ENCODE results near the gene AARS2. TPM values are rescaled to one million over a fixed set of nuclear protein-coding genes. Genes with fewer than 3 reads are reported as not detected.
A peak's percentile ranks its signal among the peaks of the same experiment; 100 is the strongest.

The AARS2 gene
- total and polyA plus RNA-seq, 9 donors: 3.0 to 15.5 (median 14.0) TPM

DNA sequence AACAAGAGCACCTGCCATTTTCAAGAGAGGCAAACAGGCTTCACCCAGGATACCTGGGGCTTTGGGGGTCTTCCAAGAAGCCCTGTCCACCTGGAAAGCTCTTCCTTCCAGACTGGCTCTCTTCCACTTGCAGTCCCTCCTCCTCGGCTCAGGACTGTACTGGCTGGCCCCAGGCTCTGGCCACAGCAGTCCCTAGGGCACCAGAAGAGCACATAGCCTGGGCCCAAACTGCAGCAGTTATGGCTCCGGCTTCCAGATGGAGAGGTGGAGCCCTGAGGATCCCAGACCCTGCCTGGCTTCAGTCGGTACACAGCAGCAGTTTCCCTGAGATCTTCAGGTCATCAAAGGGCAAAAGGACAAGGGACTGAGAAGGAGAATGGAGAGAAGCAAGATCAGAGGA is 54.2 kb downstream of the AARS2 start:
- Histone ChIP-seq H3K4me1 (ENCODE audit: insufficient read depth) (peaks cover 6% of the 10 kb centered on the region), H3K9me3 (no peaks in the 10 kb centered on the region), H3K27ac (no peak overlapping the region), H3K4me3 (no peak overlapping the region), H3K36me3 (no peaks in the 10 kb centered on the region), H3K27me3 (no peaks in the 10 kb centered on the region)
- TF ChIP-seq POLR2A (IDR thresholded peaks at IDR 0.05) (no peak), EP300 (IDR thresholded peaks at IDR 0.05) (no peak)
- TF ChIP-seq, protein P1, sequence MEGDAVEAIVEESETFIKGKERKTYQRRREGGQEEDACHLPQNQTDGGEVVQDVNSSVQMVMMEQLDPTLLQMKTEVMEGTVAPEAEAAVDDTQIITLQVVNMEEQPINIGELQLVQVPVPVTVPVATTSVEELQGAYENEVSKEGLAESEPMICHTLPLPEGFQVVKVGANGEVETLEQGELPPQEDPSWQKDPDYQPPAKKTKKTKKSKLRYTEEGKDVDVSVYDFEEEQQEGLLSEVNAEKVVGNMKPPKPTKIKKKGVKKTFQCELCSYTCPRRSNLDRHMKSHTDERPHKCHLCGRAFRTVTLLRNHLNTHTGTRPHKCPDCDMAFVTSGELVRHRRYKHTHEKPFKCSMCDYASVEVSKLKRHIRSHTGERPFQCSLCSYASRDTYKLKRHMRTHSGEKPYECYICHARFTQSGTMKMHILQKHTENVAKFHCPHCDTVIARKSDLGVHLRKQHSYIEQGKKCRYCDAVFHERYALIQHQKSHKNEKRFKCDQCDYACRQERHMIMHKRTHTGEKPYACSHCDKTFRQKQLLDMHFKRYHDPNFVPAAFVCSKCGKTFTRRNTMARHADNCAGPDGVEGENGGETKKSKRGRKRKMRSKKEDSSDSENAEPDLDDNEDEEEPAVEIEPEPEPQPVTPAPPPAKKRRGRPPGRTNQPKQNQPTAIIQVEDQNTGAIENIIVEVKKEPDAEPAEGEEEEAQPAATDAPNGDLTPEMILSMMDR (IDR thresholded peaks at IDR 0.05): no peak
- intact Hi-C loops (cut with DNase I): no loop called here
- DNase-seq: peak in 1 of 5 donors; percentile 31
- WGBS, 3 donors: 88 to 89% (median 89%) methylated on average over 3 of the region's 3 CpGs

DNA sequence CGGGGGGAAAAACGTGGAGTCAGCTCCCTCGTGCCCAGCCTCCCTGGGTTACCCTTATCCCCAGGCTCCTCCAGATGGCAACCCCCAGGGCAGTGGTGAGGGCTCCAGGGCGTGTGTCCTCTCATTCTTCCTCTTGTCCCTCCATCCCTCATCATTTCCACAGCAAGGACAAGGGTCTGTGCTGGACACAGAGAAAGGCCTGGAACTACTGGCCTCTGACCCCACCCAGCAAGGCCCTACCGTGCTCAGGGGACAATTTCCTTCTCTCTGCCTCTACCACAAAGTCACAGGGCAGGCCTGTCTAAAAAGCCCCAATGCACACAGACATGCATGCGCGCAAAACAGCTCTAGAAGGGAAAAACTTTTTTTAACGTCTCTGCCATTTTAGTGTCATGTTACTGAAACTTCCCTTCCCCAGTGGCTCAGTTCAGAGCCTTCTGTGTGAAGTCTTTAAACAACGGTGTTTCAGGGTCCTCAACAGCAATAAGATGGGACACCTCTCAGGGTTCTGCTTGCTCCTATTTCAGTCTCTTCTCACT is 54.8 kb downstream of the AARS2 start:
- intact Hi-C loops (cut with DNase I): no loop called here
- 74 to 87% (median 79%) methylated on average over 9 of the region's 9 CpGs for WGBS, 3 donors
- TF ChIP-seq, protein P1 (IDR thresholded peaks at IDR 0.05): no peak
- TF ChIP-seq POLR2A (IDR thresholded peaks at IDR 0.05): no peak
- no peak for TF ChIP-seq EP300 (IDR thresholded peaks at IDR 0.05)
- no peak overlapping the region for H3K4me3 ChIP-seq
- no peaks in the 10 kb centered on the region for H3K36me3 ChIP-seq
- no peaks in the 10 kb centered on the region for H3K9me3 ChIP-seq
- H3K27ac ChIP-seq: no peak overlapping the region
- no peaks in the 10 kb centered on the region for H3K27me3 ChIP-seq
- H3K4me1 ChIP-seq (ENCODE audit: insufficient read depth): peaks cover 5% of the 10 kb centered on the region
- peak in 1 of 5 donors; percentile 41 for DNase-seq

DNA sequence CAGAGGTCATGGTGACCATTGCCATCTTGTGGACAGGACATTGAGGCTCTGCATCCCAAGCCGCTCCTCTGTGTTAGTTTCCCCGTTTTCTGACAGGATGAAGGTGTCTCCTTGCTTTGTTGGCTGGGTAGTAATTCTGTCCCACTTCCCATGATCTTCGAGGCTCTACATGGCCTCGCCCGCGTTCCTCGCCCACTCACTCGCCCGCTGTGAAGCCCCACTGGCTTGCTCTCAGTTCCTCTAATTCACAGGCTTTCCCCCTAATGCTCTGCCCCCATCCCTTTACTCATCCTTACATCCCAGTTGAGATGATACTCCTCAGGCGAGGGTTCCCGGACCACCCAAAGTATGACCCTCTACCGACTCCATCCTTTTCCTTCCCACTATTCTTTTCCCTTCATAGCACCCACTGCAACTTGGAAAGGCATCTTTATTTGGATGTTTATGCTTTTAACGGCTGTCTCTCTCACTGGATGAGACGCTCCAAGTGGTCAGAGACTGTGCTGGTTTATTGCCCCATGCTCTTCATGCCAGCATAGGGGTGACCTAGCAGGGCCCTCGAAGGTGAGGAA is 55.3 kb downstream of the AARS2 start:
- Histone ChIP-seq H3K4me3 (peak overlapping the region; percentile 74), H3K27ac (peak overlapping the region; percentile 94 to 95), H3K9me3 (no peaks in the 10 kb centered on the region), H3K27me3 (no peaks in the 10 kb centered on the region), H3K4me1 (ENCODE audit: insufficient read depth) (peaks cover 5% of the 10 kb centered on the region), H3K36me3 (no peaks in the 10 kb centered on the region)
- DNase-seq: no peak
- intact Hi-C loops (cut with DNase I): no loop called here
- TF ChIP-seq, protein P1 (IDR thresholded peaks at IDR 0.05): peak in 1 of 3 donors; percentile 4
- TF ChIP-seq EP300 (IDR thresholded peaks at IDR 0.05): no peak
- 16 to 21% (median 20%) methylated on average over 15 of the region's 15 CpGs for WGBS, 3 donors

DNA sequence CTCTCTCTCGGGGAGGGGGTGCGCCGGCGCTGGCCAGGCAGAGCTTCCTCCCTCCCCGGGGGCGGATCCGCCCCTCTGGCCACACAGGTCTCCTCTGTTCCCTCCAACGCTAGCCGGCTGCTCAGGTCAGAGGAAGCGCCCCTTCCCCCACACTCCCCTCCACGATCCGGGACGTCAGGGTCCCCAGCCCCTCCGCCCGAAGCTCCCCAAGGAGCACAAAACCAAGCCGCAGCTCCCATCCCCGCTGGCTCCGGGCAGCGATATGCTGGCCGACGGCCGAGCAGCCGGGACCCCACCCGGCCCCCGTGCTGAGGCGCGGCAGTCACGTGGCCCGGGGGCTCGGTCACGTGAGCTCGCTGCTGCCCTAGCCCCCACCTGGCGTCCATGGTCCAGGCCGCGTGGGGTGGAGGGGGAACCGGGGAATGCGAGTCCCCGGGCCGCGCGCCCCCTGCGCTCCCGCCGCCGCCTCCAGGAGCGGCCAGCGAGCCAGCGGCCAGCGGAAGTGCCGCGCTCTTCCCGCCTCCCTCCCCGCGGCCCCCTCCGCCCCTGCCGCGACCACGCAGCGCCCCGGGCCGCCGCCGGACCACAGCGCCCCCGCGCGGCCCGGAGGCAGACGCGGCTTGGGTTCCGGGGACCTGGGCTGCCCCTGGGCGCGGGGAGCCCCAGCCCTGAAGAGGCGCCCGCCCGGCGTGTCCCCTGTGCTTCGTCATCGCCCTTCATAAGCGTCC is 56.0 kb downstream of the AARS2 start, which contains the start of gene SLC35B2:
TSS of gene SLC35B2 (minus strand) at position 504 of the 728 bp plus-strand sequence. CDS start at position 386, 118 bp downstream.
- TF ChIP-seq, protein P1 (IDR thresholded peaks at IDR 0.05): peak; percentile 28 to 94 (median 93)
- TF ChIP-seq POLR2A (IDR thresholded peaks at IDR 0.05) (peak; percentile 66), EP300 (IDR thresholded peaks at IDR 0.05) (no peak)
- intact Hi-C loops (cut with DNase I): no loop called here

More for the DNA sequence above, 56.0 kb downstream of the AARS2 start, which contains the start of gene SLC35B2:
- peak; percentile 79 to 89 (median 87) for DNase-seq
- Histone ChIP-seq H3K27me3 (no peaks in the 10 kb centered on the region), H3K4me1 (ENCODE audit: insufficient read depth) (peaks cover 5% of the 10 kb centered on the region), H3K4me3 (peak within 1 kb of the TSS; percentile 74), H3K9me3 (no peaks in the 10 kb centered on the region), H3K36me3 (no peaks in the 10 kb centered on the region), H3K27ac (peak within 1 kb of the TSS; percentile 94 to 95)
- WGBS, 3 donors: 0 to 1% (median 0%) methylated on average over 21 to 80 of the region's 80 CpGs
